Upper lobe of left lung (tissue), 4 donors: ENCODE results near the gene RPS15A.

Source experiments
- CTCF ChIP-seq, 6 experiments: fragments of 450-650 bp in 4 of 6; fragments of 200-600 bp in 2 of 6; sonication (generic) in 2 of 6; IDR thresholded peaks; one replicate each; pipeline ENCODE4 v1.5.1; 2016 to 2019; ENCODE audit warnings: antibody characterized with exemption in 6 of 6
- EP300 ChIP-seq, 4 donors: sonication (generic); formaldehyde crosslinking; IDR thresholded peaks; one replicate each; pipeline ENCODE4 v1.5.1; 2017; ENCODE audit warnings: antibody characterized with exemption in 4 of 4, control low read depth in 2 of 4
- POLR2A ChIP-seq, 4 donors: fragments of 450-650 bp; IDR thresholded peaks; one replicate each; pipeline ENCODE4 v1.5.1; 2016 to 2017; ENCODE audit warnings: antibody characterized with exemption in 4 of 4, mild to moderate bottlenecking in 2 of 4

GRCh38 chr16:18801145-18801972 is 11.2 kb upstream of the RPS15A start, which contains the start of gene ARL6IP1:
- TF ChIP-seq POLR2A (IDR thresholded peaks at IDR 0.05) = peak; percentile 78 to 100 (median 98)
- TF ChIP-seq CTCF (IDR thresholded peaks at IDR 0.05) = peak; percentile 87 to 99 (median 98)
- TF ChIP-seq EP300 (IDR thresholded peaks at IDR 0.05) = peak in 1 of 4 donors; percentile 80
